Islet precursor cell (in vitro differentiated cells): ENCODE measurements around the gene SYNGAP1.
"Not testable (repeated sequence)": the region's sequence is repeated elsewhere in the genome, so short reads cannot be mapped to it uniquely, and the experiment has no call there.

ENCODE experiments used
- DNase-seq: peaks from one replicate; pipeline ENCODE4 v3.0.0-alpha.2; 2018

The SYNGAP1 gene

GRCh38 chr6:33483678-33484077 is 63.8 kb downstream of the SYNGAP1 start:
- no peak for DNase-seq

- DNase-seq, result not testable (repeated sequence)
Observed at GRCh38 chr6:33484673-33485262, 64.9 kb downstream of the SYNGAP1 start.

GRCh38 chr6:33485680-33486079 is 65.8 kb downstream of the SYNGAP1 start:
- DNase-seq, result not testable (repeated sequence)

GRCh38 chr6:33488339-33488738 is 68.5 kb downstream of the SYNGAP1 start:
- no peak for DNase-seq

GRCh38 chr6:33490198-33490597 is 70.3 kb downstream of the SYNGAP1 start:
- DNase-seq, result peak; percentile 63

GRCh38 chr6:33490621-33491020 is 70.8 kb downstream of the SYNGAP1 start:
- DNase-seq, result no peak

- no peak for DNase-seq
Observed at GRCh38 chr6:33492093-33492492, 72.2 kb downstream of the SYNGAP1 start.

GRCh38 chr6:33497157-33497556 is 77.3 kb downstream of the SYNGAP1 start:
- no peak for DNase-seq

GRCh38 chr6:33502486-33502885 is 82.6 kb downstream of the SYNGAP1 start:
- no peak for DNase-seq

- DNase-seq, result no peak
Observed at GRCh38 chr6:33504486-33504885, 84.6 kb downstream of the SYNGAP1 start.
